GM13977 (cell line): ENCODE measurements around the gene OTUB1.

Source experiments
- DNase-seq: peaks from one replicate; pipeline ENCODE4 v3.0.0; 2012; ENCODE audit warnings: low spot score
- CTCF ChIP-seq: IDR thresholded peaks from 2 replicates; pipeline ENCODE4 v1.5.1; 2012; ENCODE audit warnings: mild to moderate bottlenecking, control low read depth; ENCODE audit not compliant: insufficient read depth; ENCODE audit errors: extremely low read depth, missing control alignments
- in situ Hi-C: fragments of 300-500 bp; cut with MboI; formaldehyde crosslinking; loops from one replicate; pipeline ENCODE4 v1.12.0; 2022; ENCODE audit warnings: low sequenced_read_pairs, low pct_unique_long_range_greater_than_20kb, mixed read lengths, inconsistent platforms; ENCODE audit not compliant: unreplicated experiment

OTUB1 gene

GRCh38 chr11:64004590-64004984, 18.3 kb downstream of the OTUB1 start:
- in situ Hi-C loops, result no loop called here
- no peak for TF ChIP-seq CTCF
- DNase-seq, result no peak

- in situ Hi-C loops, result no loop called here
- no peak for TF ChIP-seq CTCF
- no peak for DNase-seq
Measured at GRCh38 chr11:64005691-64006090, 19.5 kb downstream of the OTUB1 start.

- DNase-seq, result no peak
- in situ Hi-C loops, result no loop called here
- no peak for TF ChIP-seq CTCF
Measured at GRCh38 chr11:64006398-64006797, 20.2 kb downstream of the OTUB1 start.

- DNase-seq, result no peak
- in situ Hi-C loops, result no loop called here
- no peak for TF ChIP-seq CTCF
Measured at GRCh38 chr11:64007160-64007628, 21.0 kb downstream of the OTUB1 start.

- in situ Hi-C loops, result no loop called here
- peak; percentile 63 for DNase-seq
- TF ChIP-seq CTCF, result no peak
Measured at GRCh38 chr11:64007629-64008282, 21.5 kb downstream of the OTUB1 start.

- TF ChIP-seq CTCF, result no peak
- no peak for DNase-seq
- in situ Hi-C loops, result no loop called here
Measured at GRCh38 chr11:64008283-64008913, 22.2 kb downstream of the OTUB1 start.
